Body of pancreas (tissue), 4 donors: ENCODE results near the gene FAM161A.
"Not testable (repeated sequence)": the region's sequence is repeated elsewhere in the genome, so short reads cannot be mapped to it uniquely, and the experiment has no call there.

Experiments
- CTCF ChIP-seq, 7 experiments: fragments of 450-650 bp in 4 of 7; fragments of 200-600 bp in 3 of 7; sonication (generic) in 3 of 7; IDR thresholded peaks; one replicate each; pipeline ENCODE4 v1.5.1; 2016 to 2019; ENCODE audit warnings: antibody characterized with exemption in 7 of 7
- POLR2A ChIP-seq, 3 donors: fragments of 450-650 bp; IDR thresholded peaks; one replicate each; pipeline ENCODE4 v1.6.1; 2016; ENCODE audit warnings: antibody characterized with exemption in 3 of 3, mild to moderate bottlenecking in 2 of 3

GRCh38 chr2:61813314-61813713, 40.5 kb downstream of the FAM161A start:
- not testable (repeated sequence) for TF ChIP-seq POLR2A, CTCF (IDR thresholded peaks at IDR 0.05)
